Measurements from ENCODE around the gene FILIP1. TPM values are rescaled to one million over a fixed set of nuclear protein-coding genes. Genes with fewer than 3 reads are reported as not detected.
A peak's percentile ranks its signal among the peaks of the same experiment; 100 is the strongest.

FILIP1 gene
- total and polyA plus RNA-seq, 10 of the 15 experiments (the other 5 are each of a cell fraction or from before 2014, with no cell fraction given): 0.23 to 2.0 (median 0.44) TPM

GRCh38 chr6:75266716-75267291, 226.8 kb downstream of the FILIP1 start (continued):
- TF ChIP-seq, protein P1, sequence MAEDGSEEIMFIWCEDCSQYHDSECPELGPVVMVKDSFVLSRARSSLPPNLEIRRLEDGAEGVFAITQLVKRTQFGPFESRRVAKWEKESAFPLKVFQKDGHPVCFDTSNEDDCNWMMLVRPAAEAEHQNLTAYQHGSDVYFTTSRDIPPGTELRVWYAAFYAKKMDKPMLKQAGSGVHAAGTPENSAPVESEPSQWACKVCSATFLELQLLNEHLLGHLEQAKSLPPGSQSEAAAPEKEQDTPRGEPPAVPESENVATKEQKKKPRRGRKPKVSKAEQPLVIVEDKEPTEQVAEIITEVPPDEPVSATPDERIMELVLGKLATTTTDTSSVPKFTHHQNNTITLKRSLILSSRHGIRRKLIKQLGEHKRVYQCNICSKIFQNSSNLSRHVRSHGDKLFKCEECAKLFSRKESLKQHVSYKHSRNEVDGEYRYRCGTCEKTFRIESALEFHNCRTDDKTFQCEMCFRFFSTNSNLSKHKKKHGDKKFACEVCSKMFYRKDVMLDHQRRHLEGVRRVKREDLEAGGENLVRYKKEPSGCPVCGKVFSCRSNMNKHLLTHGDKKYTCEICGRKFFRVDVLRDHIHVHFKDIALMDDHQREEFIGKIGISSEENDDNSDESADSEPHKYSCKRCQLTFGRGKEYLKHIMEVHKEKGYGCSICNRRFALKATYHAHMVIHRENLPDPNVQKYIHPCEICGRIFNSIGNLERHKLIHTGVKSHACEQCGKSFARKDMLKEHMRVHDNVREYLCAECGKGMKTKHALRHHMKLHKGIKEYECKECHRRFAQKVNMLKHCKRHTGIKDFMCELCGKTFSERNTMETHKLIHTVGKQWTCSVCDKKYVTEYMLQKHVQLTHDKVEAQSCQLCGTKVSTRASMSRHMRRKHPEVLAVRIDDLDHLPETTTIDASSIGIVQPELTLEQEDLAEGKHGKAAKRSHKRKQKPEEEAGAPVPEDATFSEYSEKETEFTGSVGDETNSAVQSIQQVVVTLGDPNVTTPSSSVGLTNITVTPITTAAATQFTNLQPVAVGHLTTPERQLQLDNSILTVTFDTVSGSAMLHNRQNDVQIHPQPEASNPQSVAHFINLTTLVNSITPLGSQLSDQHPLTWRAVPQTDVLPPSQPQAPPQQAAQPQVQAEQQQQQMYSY (CRISPR knock-in tag; IDR thresholded peaks at IDR 0.05): no peak
- TF ChIP-seq CHD4 (IDR thresholded peaks at IDR 0.05) (no peak), CBX3 (IDR thresholded peaks at IDR 0.05; ENCODE audit: borderline replicate concordance, low read depth) (no peak), STAT1 (conservative IDR thresholded peaks at IDR 0.05) (no peak), BCL11A (IDR thresholded peaks at IDR 0.05; ENCODE audit: low read depth, low read length) (no peak), NFIC (IDR thresholded peaks at IDR 0.05; ENCODE audit: low read depth, low read length) (no peak), HDAC6 (IDR thresholded peaks at IDR 0.05; ENCODE audit: unreplicated experiment) (no peak), KAT2A (conservative IDR thresholded peaks at IDR 0.05; ENCODE audit: control insufficient read depth, low read depth, low read length) (no peak), PAX8 (IDR thresholded peaks at IDR 0.05) (no peak), NKRF (conservative IDR thresholded peaks at IDR 0.05) (no peak), HDAC2 (IDR thresholded peaks at IDR 0.05) (no peak), TBL1XR1 (IDR thresholded peaks at IDR 0.05; ENCODE audit: low read depth, low read length) (no peak), MTA3 (IDR thresholded peaks at IDR 0.05; ENCODE audit: borderline replicate concordance, low read length) (no peak), CEBPB (IDR thresholded peaks at IDR 0.05; ENCODE audit: borderline replicate concordance in 1 of 2, low read depth in 2 of 2, low read length in 2 of 2) (no peak)
- TF ChIP-seq, protein P2, sequence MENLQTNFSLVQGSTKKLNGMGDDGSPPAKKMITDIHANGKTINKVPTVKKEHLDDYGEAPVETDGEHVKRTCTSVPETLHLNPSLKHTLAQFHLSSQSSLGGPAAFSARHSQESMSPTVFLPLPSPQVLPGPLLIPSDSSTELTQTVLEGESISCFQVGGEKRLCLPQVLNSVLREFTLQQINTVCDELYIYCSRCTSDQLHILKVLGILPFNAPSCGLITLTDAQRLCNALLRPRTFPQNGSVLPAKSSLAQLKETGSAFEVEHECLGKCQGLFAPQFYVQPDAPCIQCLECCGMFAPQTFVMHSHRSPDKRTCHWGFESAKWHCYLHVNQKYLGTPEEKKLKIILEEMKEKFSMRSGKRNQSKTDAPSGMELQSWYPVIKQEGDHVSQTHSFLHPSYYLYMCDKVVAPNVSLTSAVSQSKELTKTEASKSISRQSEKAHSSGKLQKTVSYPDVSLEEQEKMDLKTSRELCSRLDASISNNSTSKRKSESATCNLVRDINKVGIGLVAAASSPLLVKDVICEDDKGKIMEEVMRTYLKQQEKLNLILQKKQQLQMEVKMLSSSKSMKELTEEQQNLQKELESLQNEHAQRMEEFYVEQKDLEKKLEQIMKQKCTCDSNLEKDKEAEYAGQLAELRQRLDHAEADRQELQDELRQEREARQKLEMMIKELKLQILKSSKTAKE (IDR thresholded peaks at IDR 0.05; ENCODE audit: low read depth, poor library complexity, severe bottlenecking): peak; percentile 57
- TF ChIP-seq, protein P3, sequence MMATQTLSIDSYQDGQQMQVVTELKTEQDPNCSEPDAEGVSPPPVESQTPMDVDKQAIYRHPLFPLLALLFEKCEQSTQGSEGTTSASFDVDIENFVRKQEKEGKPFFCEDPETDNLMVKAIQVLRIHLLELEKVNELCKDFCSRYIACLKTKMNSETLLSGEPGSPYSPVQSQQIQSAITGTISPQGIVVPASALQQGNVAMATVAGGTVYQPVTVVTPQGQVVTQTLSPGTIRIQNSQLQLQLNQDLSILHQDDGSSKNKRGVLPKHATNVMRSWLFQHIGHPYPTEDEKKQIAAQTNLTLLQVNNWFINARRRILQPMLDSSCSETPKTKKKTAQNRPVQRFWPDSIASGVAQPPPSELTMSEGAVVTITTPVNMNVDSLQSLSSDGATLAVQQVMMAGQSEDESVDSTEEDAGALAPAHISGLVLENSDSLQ (IDR thresholded peaks at IDR 0.05): no peak
- TF ChIP-seq, protein P4, sequence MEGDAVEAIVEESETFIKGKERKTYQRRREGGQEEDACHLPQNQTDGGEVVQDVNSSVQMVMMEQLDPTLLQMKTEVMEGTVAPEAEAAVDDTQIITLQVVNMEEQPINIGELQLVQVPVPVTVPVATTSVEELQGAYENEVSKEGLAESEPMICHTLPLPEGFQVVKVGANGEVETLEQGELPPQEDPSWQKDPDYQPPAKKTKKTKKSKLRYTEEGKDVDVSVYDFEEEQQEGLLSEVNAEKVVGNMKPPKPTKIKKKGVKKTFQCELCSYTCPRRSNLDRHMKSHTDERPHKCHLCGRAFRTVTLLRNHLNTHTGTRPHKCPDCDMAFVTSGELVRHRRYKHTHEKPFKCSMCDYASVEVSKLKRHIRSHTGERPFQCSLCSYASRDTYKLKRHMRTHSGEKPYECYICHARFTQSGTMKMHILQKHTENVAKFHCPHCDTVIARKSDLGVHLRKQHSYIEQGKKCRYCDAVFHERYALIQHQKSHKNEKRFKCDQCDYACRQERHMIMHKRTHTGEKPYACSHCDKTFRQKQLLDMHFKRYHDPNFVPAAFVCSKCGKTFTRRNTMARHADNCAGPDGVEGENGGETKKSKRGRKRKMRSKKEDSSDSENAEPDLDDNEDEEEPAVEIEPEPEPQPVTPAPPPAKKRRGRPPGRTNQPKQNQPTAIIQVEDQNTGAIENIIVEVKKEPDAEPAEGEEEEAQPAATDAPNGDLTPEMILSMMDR (IDR thresholded peaks at IDR 0.05 in 2 of 3, conservative IDR thresholded peaks at IDR 0.05 in 1 of 3; ENCODE audit: control insufficient read depth in 2 of 3, extremely low read depth in 1 of 3, insufficient read depth in 1 of 3, low read depth in 3 of 3, low read length in 3 of 3): peak; percentile 65 to 74 (median 74); a peak in 5 of 6 replicates
- TF ChIP-seq, protein P5, sequence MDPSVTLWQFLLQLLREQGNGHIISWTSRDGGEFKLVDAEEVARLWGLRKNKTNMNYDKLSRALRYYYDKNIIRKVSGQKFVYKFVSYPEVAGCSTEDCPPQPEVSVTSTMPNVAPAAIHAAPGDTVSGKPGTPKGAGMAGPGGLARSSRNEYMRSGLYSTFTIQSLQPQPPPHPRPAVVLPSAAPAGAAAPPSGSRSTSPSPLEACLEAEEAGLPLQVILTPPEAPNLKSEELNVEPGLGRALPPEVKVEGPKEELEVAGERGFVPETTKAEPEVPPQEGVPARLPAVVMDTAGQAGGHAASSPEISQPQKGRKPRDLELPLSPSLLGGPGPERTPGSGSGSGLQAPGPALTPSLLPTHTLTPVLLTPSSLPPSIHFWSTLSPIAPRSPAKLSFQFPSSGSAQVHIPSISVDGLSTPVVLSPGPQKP (IDR thresholded peaks at IDR 0.05; ENCODE audit: low read depth, low read length): no peak

Measured in GM12878 (cell line).